Endothelial cell of umbilical vein (primary cell): ENCODE data around the gene ATP8A1. TPM values are rescaled to one million over a fixed set of nuclear protein-coding genes. Genes with fewer than 3 reads are reported as not detected.

Experiments
- BruUV-seq: library from RNA; stranded (reverse); fragments of 400-500 nt; replicated peaks from 2 replicates; lab custom pipeline; 2021; lab: Mats Ljungman, UMichigan
- CTCF ChIA-PET: fragments of 300-600, 350-600 bp; sonication (Branson Sonifier 250); formaldehyde crosslinking; loops from one replicate; lab custom pipeline; 2021; ENCODE audit warnings: antibody characterized with exemption, inconsistent platforms; lab: Charles Lee
- POLR2A ChIA-PET: fragments of 300-600, 350-600 bp; sonication (Branson Sonifier 250); formaldehyde crosslinking; loops from one replicate; lab custom pipeline; 2021; ENCODE audit warnings: antibody characterized with exemption, inconsistent platforms; lab: Charles Lee
- DNase-seq: peaks from one replicate; pipeline ENCODE4 v3.0.0-alpha.2; 2011; ENCODE audit warnings: low read depth, low spot score
- FAIRE-seq: peaks from 2 replicates; lab custom pipeline; 2011; peaks lifted over from hg19 to GRCh38; lab: Jason Lieb, UNC
- H2AFZ ChIP-seq: 2 replicates; pipeline ENCODE4 v1.6.0; 2012; ENCODE audit warnings: low read depth, low read length, control low read depth, inconsistent platforms
- H3K27ac ChIP-seq: 2 replicates; pipeline ENCODE4 v1.5.1; 2011; ENCODE audit warnings: low read depth, mild to moderate bottlenecking, control low read depth, low read length, moderate library complexity; ENCODE audit not compliant: insufficient read depth
- H3K27me3 ChIP-seq, 2 experiments: 2 replicates each; pipeline versions ENCODE4 v1.6.0 to v1.6.1; 2011; ENCODE audit warnings: low read length in 2 of 2, mixed read lengths in 1 of 2; ENCODE audit not compliant: control insufficient read depth in 2 of 2, insufficient read depth in 2 of 2
- H3K36me3 ChIP-seq, 2 experiments: 2 replicates in 1 of 2; 3 replicates in 1 of 2; pipeline ENCODE4 v1.5.1; 2011; ENCODE audit warnings: low read length in 2 of 2, mild to moderate bottlenecking in 1 of 2, moderate library complexity in 1 of 2; ENCODE audit not compliant: control insufficient read depth in 2 of 2, insufficient read depth in 2 of 2; ENCODE audit errors: extremely low read depth in 1 of 2
- H3K4me1 ChIP-seq: 3 replicates; pipeline ENCODE4 v1.5.1; 2011; ENCODE audit warnings: mild to moderate bottlenecking, low read length; ENCODE audit not compliant: control insufficient read depth, insufficient read depth; ENCODE audit errors: extremely low read depth
- H3K4me2 ChIP-seq: 2 replicates; pipeline ENCODE4 v1.6.1; 2011; ENCODE audit warnings: low read length, control low read depth, mixed read lengths; ENCODE audit not compliant: insufficient read depth
- H3K4me3 ChIP-seq, 3 experiments: fragments of 200-600 bp in 1 of 3; sonication (generic), shearing (Covaris generic) in 1 of 3; replicated peaks in 1 of 3; 2 replicates each; pipeline ENCODE4 v1.5.1; 2011 to 2016; ENCODE audit warnings: control low read depth in 3 of 3, low read length in 3 of 3, mild to moderate bottlenecking in 2 of 3, inconsistent platforms in 1 of 3, low read depth in 1 of 3, moderate library complexity in 1 of 3; ENCODE audit not compliant: insufficient read depth in 1 of 3
- H3K79me2 ChIP-seq: 2 replicates; pipeline ENCODE4 v1.6.0; 2012; ENCODE audit warnings: low read length, inconsistent platforms; ENCODE audit not compliant: control insufficient read depth, insufficient read depth
- H3K9ac ChIP-seq: replicated peaks from 2 replicates; pipeline ENCODE3; 2011; ENCODE audit warnings: low read length, control low read depth; ENCODE audit not compliant: insufficient read depth; ENCODE audit errors: extremely low read depth
- H3K9me1 ChIP-seq: replicated peaks from 3 replicates; pipeline ENCODE4 v1.6.0; 2011; ENCODE audit warnings: mild to moderate bottlenecking, low read length; ENCODE audit not compliant: control insufficient read depth, insufficient read depth; ENCODE audit errors: extremely low read depth
- H3K9me3 ChIP-seq: replicated peaks from 2 replicates; pipeline ENCODE4 v1.5.1; 2012; ENCODE audit warnings: low read length, inconsistent platforms; ENCODE audit not compliant: control insufficient read depth, insufficient read depth
- H4K20me1 ChIP-seq: replicated peaks from 2 replicates; pipeline ENCODE3; 2011; ENCODE audit warnings: mild to moderate bottlenecking, low read length; ENCODE audit not compliant: control insufficient read depth, insufficient read depth; ENCODE audit errors: extremely low read depth
- EZH2 ChIP-seq: IDR thresholded peaks from 2 replicates; pipeline ENCODE4 v1.6.1; 2012; ENCODE audit warnings: borderline replicate concordance, low read depth, mild to moderate bottlenecking, moderate library complexity, low read length, inconsistent platforms; ENCODE audit not compliant: severe bottlenecking
- GATA2 ChIP-seq: IDR thresholded peaks from 2 replicates; pipeline ENCODE4 v1.7.0; 2011; ENCODE audit warnings: low read depth, mild to moderate bottlenecking, moderate library complexity, mixed read lengths, low read length; ENCODE audit not compliant: insufficient read length, insufficient read depth
- JUN ChIP-seq: IDR thresholded peaks from 2 replicates; pipeline ENCODE4 v1.6.1; 2011; ENCODE audit warnings: borderline replicate concordance, low read depth; ENCODE audit not compliant: insufficient read length, insufficient read depth
- MYC ChIP-seq: IDR thresholded peaks from one replicate; pipeline ENCODE4 v1.6.1; 2011; ENCODE audit warnings: mild to moderate bottlenecking, low read depth, low read length
- POLR2A ChIP-seq: IDR thresholded peaks from 2 replicates; pipeline ENCODE4 v1.6.1; 2012; ENCODE audit warnings: low read depth, mild to moderate bottlenecking, control low read depth, low read length
- POLR2AphosphoS5 ChIP-seq: IDR thresholded peaks from 2 replicates; pipeline ENCODE4 v1.6.1; 2012; ENCODE audit warnings: low read depth, mild to moderate bottlenecking, control low read depth, low read length, moderate library complexity; ENCODE audit not compliant: insufficient read depth
- dilution Hi-C: fragments of 300-500 bp; cut with MboI; formaldehyde crosslinking; loops from one replicate; pipeline ENCODE4 v1.15.0; 2019; ENCODE audit warnings: low sequenced_read_pairs; ENCODE audit not compliant: extremely low pct_ligation_motif_present
- intact Hi-C: fragments of 100-400 bp; cut with micrococcal nuclease; formaldehyde crosslinking; loops from one replicate; pipeline ENCODE4 v1.10.0; 2022
- polyA plus RNA-seq, 4 experiments: library from polyadenylated mRNA; depleted of rRNA in 3 of 4; stranded (reverse) in 3 of 4; unstranded in 1 of 4; fragments of >200 nt; gene quantifications; 2 replicates each; pipeline versions ENCODE4 v1.2.1 to v1.2.3, GENCODE V29; 2011 to 2012; ENCODE audit warnings: missing spikeins in 1 of 4
- total RNA-seq: library from RNA; stranded (reverse); gene quantifications from 2 replicates; pipeline ENCODE4 v1.2.3, GENCODE V29; 2021
- TF ChIP-seq, protein P1 (sequence below), 2 donors: IDR thresholded peaks; 1 replicate in 1 of 2; 2 replicates in 1 of 2; pipeline ENCODE4 v1.5.1; 2011; ENCODE audit warnings: low read length in 2 of 2, mild to moderate bottlenecking in 2 of 2, moderate library complexity in 2 of 2, control low read depth in 1 of 2, inconsistent platforms in 1 of 2, low read depth in 1 of 2; ENCODE audit not compliant: insufficient read depth in 1 of 2; ENCODE audit errors: extremely low read depth in 1 of 2

Gene ATP8A1
- total and polyA plus RNA-seq, 2 donors (not counting 3 experiments of a cell fraction or from before 2014, with no cell fraction given) = 0.97 to 11.5 TPM

- Histone ChIP-seq H3K4me1 (no peaks in the 10 kb centered on the region), H3K4me2 (no peak overlapping the region), H4K20me1 (no peaks in the 10 kb centered on the region), H3K36me3 (no peaks in the 10 kb centered on the region), H3K27me3 (no peaks in the 10 kb centered on the region), H3K4me3 (no peak overlapping the region), H3K79me2 (no peaks in the 10 kb centered on the region), H3K27ac (no peak overlapping the region), H3K9me3 (no peaks in the 10 kb centered on the region), H3K9me1 (no peaks in the 10 kb centered on the region), H3K9ac (no peak overlapping the region), H2AFZ (no peak overlapping the region)
- FAIRE-seq (no peak), DNase-seq (no peak)
- no TSS peak for BruUV-seq
- no peak for TF ChIP-seq JUN
- TF ChIP-seq GATA2 = no peak
- TF ChIP-seq, protein P1, sequence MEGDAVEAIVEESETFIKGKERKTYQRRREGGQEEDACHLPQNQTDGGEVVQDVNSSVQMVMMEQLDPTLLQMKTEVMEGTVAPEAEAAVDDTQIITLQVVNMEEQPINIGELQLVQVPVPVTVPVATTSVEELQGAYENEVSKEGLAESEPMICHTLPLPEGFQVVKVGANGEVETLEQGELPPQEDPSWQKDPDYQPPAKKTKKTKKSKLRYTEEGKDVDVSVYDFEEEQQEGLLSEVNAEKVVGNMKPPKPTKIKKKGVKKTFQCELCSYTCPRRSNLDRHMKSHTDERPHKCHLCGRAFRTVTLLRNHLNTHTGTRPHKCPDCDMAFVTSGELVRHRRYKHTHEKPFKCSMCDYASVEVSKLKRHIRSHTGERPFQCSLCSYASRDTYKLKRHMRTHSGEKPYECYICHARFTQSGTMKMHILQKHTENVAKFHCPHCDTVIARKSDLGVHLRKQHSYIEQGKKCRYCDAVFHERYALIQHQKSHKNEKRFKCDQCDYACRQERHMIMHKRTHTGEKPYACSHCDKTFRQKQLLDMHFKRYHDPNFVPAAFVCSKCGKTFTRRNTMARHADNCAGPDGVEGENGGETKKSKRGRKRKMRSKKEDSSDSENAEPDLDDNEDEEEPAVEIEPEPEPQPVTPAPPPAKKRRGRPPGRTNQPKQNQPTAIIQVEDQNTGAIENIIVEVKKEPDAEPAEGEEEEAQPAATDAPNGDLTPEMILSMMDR (IDR thresholded peaks at IDR 0.05; ENCODE audit: extremely low read depth in 1 of 2, insufficient read depth in 1 of 2, low read depth in 1 of 2, low read length in 2 of 2) = no peak
- no peak for TF ChIP-seq EZH2
- no peak for TF ChIP-seq POLR2A
- TF ChIP-seq MYC = no peak
- TF ChIP-seq POLR2AphosphoS5 = no peak
- intact Hi-C loops (no loop called here), dilution Hi-C loops (no loop called here)
- POLR2A ChIA-PET = no interaction called here
- CTCF ChIA-PET = no interaction called here
Measured at GRCh38 chr4:42445038-42445437, 211.9 kb downstream of the ATP8A1 start.
